GM10266 (cell line): ENCODE results near the gene DNMT3A.

Experiments used
- DNase-seq: peaks from one replicate; pipeline ENCODE4 v3.0.0; 2012; ENCODE audit errors: extremely low spot score
- TF ChIP-seq, protein P1 (sequence below): IDR thresholded peaks from 2 replicates; pipeline ENCODE4 v1.5.1; 2012; ENCODE audit warnings: mild to moderate bottlenecking, low read depth; ENCODE audit not compliant: control insufficient read depth, insufficient read depth; ENCODE audit errors: missing control alignments

Gene DNMT3A

DNA sequence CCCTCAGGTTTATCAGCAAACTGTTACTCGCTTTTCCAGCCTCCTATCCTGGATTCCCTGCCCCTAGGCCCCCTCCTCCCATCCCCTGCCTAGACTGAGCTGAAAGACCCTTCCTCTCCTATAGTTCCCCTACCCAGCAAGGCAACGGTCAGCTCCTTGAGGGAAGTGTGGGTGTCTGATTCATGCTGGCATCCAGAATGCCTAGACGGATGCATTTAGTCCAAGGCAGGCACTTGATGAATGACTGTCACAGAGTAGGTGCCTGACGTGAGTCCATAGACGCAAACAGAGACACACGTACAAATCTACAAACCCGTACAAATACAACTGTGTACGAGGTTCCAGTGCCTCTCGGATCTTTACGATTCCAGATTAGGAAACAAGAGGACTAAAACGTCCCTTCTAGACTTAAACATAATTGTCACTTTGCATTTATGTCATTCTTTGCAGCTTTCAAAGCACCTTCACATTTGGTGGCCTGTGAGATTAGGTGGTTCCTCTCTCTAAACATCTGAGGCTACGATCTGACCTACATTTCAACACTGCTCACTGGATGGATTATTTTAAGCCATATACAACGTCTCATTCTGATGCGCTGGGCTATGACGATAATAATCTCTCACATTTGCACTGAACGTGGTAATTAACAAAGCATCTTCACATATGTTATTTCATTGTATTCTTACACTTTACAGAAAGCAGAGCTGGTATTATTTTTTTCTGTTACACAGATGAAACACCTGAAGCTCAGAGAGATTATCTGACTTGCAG, 36.7 kb downstream of the DNMT3A start:
- TF ChIP-seq, protein P1, sequence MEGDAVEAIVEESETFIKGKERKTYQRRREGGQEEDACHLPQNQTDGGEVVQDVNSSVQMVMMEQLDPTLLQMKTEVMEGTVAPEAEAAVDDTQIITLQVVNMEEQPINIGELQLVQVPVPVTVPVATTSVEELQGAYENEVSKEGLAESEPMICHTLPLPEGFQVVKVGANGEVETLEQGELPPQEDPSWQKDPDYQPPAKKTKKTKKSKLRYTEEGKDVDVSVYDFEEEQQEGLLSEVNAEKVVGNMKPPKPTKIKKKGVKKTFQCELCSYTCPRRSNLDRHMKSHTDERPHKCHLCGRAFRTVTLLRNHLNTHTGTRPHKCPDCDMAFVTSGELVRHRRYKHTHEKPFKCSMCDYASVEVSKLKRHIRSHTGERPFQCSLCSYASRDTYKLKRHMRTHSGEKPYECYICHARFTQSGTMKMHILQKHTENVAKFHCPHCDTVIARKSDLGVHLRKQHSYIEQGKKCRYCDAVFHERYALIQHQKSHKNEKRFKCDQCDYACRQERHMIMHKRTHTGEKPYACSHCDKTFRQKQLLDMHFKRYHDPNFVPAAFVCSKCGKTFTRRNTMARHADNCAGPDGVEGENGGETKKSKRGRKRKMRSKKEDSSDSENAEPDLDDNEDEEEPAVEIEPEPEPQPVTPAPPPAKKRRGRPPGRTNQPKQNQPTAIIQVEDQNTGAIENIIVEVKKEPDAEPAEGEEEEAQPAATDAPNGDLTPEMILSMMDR = no peak
- DNase-seq = no peak

DNA sequence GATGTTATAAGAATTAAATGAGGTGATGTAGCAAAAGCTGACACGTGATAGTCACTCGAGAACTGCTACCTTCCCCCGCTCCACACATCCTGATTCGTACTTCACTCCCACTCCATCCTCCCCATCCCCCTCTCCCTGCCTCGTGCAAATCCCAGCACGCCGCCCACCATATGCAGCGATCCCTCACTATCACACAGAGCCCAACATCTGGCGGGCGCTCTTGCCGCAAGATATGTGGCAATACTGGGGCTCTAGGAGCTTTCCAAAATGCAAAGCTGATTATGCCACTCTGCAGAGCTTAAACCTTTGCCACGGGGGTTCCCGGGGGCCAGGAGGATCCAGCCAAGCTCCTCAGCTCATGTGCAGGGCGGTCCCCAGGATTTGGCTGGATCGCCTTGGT, 37.4 kb downstream of the DNMT3A start:
- TF ChIP-seq, protein P1 = no peak
- no peak for DNase-seq

DNA sequence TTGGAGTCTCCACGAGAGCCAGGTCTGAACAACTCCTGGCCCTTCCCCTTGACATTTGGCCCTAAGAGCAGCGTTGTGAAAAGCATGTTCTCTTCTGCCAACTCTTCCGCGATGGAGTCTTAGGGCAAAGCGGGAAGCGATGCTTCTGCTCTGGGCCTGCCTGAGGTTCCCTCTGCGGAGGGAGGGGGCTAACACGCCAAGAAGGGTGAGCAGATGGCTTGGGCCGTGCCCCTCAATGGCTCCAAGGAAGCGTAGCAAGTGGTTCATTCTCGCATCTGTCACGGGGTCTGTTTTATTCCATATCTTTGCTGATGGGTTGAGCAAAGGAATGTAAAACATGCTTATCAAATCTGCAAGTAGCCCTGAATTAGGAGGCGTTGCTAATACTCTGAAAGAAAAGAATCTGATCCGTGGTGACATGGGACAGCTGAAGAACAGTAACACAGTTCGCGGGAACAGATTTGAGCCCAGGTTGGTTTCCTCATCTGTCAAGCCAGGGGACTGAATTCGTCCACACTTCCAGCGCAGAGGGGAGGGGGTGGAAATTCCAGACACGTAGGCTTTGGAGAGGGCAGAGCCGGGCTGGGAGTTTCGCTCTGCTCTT, 38.0 kb downstream of the DNMT3A start:
- DNase-seq = no peak
- TF ChIP-seq, protein P1 = no peak

DNA sequence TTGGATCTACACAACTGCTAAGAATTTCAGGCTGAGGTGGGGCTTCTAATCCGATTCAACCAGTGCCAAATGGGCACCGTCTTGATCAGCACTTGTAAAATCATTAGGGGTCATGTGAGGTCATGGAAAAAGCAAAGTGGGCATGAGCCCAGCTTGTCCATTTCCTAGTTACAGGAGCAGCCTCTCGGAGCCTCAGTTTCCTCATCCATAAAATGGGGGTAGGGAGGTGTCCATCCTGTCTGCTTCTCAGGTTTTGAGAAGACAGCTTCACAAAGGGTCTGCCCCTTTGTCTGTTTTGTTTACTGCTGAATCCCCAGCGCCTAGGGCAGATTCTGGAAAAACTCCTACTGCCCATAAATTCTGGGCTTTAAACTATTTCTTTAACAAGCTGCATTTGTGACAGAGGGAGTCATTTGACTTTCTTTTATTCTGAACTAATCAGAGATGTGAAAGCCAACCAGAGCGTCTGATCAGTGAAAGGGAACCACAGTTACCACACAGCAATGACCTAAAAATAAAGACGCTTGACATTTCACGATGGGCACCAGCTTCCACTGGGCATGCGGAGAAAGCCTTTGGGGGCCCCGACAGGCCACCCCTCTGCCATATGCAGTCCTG, 38.9 kb downstream of the DNMT3A start:
- TF ChIP-seq, protein P1 = no peak
- DNase-seq = no peak

DNA sequence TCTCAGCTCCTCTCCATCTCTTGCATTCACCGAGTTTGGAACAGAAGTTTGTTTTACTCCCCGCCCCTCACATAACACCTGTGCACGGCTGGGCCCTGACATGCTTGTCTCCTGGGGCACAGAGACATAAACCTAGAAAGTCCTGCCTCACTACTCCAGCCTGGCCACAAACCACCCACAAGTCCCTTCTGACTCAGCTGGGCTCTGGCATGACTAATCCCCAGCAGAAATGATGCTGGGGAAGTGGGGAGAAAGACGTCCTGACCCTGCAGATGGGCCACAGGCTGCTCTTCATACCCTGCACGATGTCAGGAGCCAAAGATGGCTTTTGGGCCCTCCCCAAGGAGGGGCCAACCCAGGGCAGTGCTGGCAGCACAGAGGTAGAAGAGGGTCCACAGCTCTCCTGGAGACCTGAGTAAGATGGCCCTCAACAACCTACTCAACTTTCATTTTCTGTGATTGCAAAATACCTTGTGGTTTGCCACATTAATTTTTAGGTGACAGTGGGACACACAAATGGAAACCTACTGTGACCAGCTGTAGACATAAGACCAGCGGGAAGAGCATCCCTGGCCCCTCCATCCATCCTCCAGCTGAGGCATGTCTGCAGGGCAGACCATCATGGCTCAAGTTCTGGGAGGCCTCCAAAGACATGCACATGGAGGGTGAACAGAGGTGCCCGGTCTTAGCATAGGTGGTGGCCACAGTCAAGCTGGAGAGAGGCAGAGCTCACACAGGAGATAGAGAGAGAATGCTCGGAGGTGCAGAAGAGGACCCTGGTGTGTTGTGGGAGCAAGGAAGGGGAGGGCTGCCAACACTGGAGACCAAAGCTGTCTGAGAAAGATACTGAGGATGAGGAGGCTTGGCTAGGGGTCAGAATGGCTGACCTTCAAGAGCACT, 40.0 kb downstream of the DNMT3A start:
- DNase-seq = peak; percentile 88
- TF ChIP-seq, protein P1 = no peak

DNA sequence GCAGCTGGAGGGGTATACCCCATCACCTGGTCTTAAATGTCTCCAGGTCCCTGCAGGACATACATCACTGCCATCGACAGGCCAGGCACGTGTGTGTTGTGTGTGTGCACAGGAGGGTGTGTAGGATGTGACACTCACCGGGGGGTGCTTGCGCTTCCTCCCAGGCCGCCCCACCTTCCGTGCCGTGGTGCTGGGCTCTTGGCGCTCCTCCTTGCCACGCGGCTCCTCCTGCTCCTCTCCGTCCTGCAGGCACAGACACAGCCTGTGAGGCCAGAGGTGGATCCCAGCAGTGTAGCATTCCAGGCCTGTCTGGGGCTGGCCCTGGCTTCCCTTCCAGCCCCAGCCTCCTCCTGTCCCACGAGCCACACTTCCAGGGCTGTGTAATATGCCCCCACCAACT, 41.7 kb downstream of the DNMT3A start:
- DNase-seq = no peak
- TF ChIP-seq, protein P1 = no peak
